IMR-90 (cell line): ENCODE measurements around the gene WASF1. TPM values are rescaled to one million over a fixed set of nuclear protein-coding genes. Genes with fewer than 3 reads are reported as not detected.

ENCODE experiments used
- ATAC-seq: fragments of 200-7000 bp; cut with Tn5 transposase; 2 replicates; pipeline ENCODE4 v1.9.1; 2020; ENCODE audit warnings: low read depth, mild to moderate bottlenecking, moderate library complexity
- BruUV-seq: library from RNA; stranded (reverse); fragments of 400-500 nt; replicated peaks from 2 replicates; lab custom pipeline; 2021; lab: Mats Ljungman, UMichigan
- CTCF ChIA-PET: fragments of 300-600 bp; formaldehyde crosslinking; extraction: SDS; loops from one replicate; lab custom pipeline; 2021; ENCODE audit warnings: antibody characterized with exemption; lab: Yijun Ruan, JAX
- POLR2A ChIA-PET: fragments of 300-600 bp; sonication (Branson Sonifier 250); formaldehyde crosslinking; loops from one replicate; lab custom pipeline; 2022; ENCODE audit warnings: antibody characterized with exemption; ENCODE audit not compliant: unreplicated experiment; lab: Charles Lee
- DNase-seq: peaks from one replicate; pipeline ENCODE4 v3.0.0; 2013
- H2AFZ ChIP-seq: replicated peaks from 2 replicates; pipeline ENCODE3; 2013; ENCODE audit warnings: low read length, mild to moderate bottlenecking; ENCODE audit not compliant: poor library complexity
- H2AK5ac ChIP-seq: 2 replicates; pipeline ENCODE4 v1.6.1; 2013; ENCODE audit warnings: low read depth, low read length, inconsistent platforms
- H2AK9ac ChIP-seq: replicated peaks from 2 replicates; pipeline ENCODE3; 2013; ENCODE audit warnings: mild to moderate bottlenecking, low read depth, low read length, moderate library complexity; ENCODE audit not compliant: poor library complexity
- H2BK120ac ChIP-seq: 2 replicates; pipeline ENCODE4 v1.6.1; 2013; ENCODE audit warnings: low read depth, low read length, inconsistent platforms
- H2BK15ac ChIP-seq: 3 replicates; pipeline ENCODE4 v1.6.1; 2013; ENCODE audit warnings: low read depth, low read length, inconsistent platforms
- H2BK20ac ChIP-seq: 2 replicates; pipeline ENCODE4 v1.6.1; 2013; ENCODE audit warnings: low read depth, mild to moderate bottlenecking, inconsistent platforms, low read length, moderate library complexity
- H2BK5ac ChIP-seq: 2 replicates; pipeline ENCODE4 v1.6.1; 2013; ENCODE audit warnings: mild to moderate bottlenecking, low read depth, low read length, inconsistent platforms; ENCODE audit not compliant: poor library complexity, severe bottlenecking
- H3K14ac ChIP-seq: replicated peaks from 2 replicates; pipeline ENCODE4 v1.6.1; 2013; ENCODE audit warnings: low read depth, low read length, inconsistent platforms
- H3K18ac ChIP-seq: 2 replicates; pipeline ENCODE4 v1.6.1; 2013; ENCODE audit warnings: low read depth, low read length, control low read depth
- H3K23ac ChIP-seq: 2 replicates; pipeline ENCODE4 v1.6.1; 2013; ENCODE audit warnings: low read depth, low read length, inconsistent platforms
- H3K27ac ChIP-seq: 2 replicates; pipeline ENCODE4 v1.5.1; 2013; ENCODE audit warnings: mild to moderate bottlenecking, control low read depth, low read length; ENCODE audit not compliant: insufficient read depth
- H3K27me3 ChIP-seq: 2 replicates; pipeline ENCODE4 v1.6.1; 2013; ENCODE audit warnings: low read length; ENCODE audit not compliant: control insufficient read depth, insufficient read depth
- H3K36me3 ChIP-seq: 2 replicates; pipeline ENCODE4 v1.6.1; 2013; ENCODE audit warnings: low read length, mixed read lengths; ENCODE audit not compliant: control insufficient read depth, insufficient read depth
- H3K4ac ChIP-seq: 2 replicates; pipeline ENCODE4 v1.6.1; 2013; ENCODE audit warnings: low read depth, low read length, inconsistent platforms
- H3K4me1 ChIP-seq: 2 replicates; pipeline ENCODE4 v1.6.1; 2013; ENCODE audit warnings: low read length, mixed read lengths; ENCODE audit not compliant: control insufficient read depth, insufficient read depth
- H3K4me2 ChIP-seq: 2 replicates; pipeline ENCODE4 v1.6.1; 2013; ENCODE audit warnings: low read depth, mild to moderate bottlenecking, control low read depth, low read length, moderate library complexity
- H3K4me3 ChIP-seq: 2 replicates; pipeline ENCODE4 v1.5.1; 2013; ENCODE audit warnings: low read depth, mild to moderate bottlenecking, control low read depth, low read length, moderate library complexity; ENCODE audit not compliant: insufficient read depth
- H3K56ac ChIP-seq: 2 replicates; pipeline ENCODE4 v1.6.1; 2013; ENCODE audit warnings: low read length, inconsistent platforms; ENCODE audit not compliant: insufficient read depth; ENCODE audit errors: extremely low read depth
- H3K79me1 ChIP-seq, 2 experiments: 2 replicates each; pipeline ENCODE4 v1.6.1; 2013; ENCODE audit warnings: low read length in 2 of 2, inconsistent platforms in 1 of 2, low read depth in 1 of 2
- H3K9ac ChIP-seq: 2 replicates; pipeline ENCODE4 v1.6.1; 2013; ENCODE audit warnings: low read depth, low read length, control low read depth
- H3K9me1 ChIP-seq: 2 replicates; pipeline ENCODE4 v1.6.1; 2013; ENCODE audit warnings: low read length, inconsistent platforms; ENCODE audit not compliant: insufficient read depth
- H3K9me3 ChIP-seq: 2 replicates; pipeline ENCODE4 v1.6.1; 2013; ENCODE audit warnings: low read length; ENCODE audit not compliant: control insufficient read depth, insufficient read depth
- H4K20me1 ChIP-seq: 2 replicates; pipeline ENCODE4 v1.6.1; 2013; ENCODE audit warnings: low read length, inconsistent platforms; ENCODE audit not compliant: insufficient read depth
- H4K5ac ChIP-seq: 2 replicates; pipeline ENCODE4 v1.6.1; 2013; ENCODE audit warnings: mild to moderate bottlenecking, low read depth, low read length, control low read depth
- H4K8ac ChIP-seq, 2 experiments: 2 replicates each; pipeline ENCODE4 v1.6.1; 2013; ENCODE audit warnings: low read depth in 2 of 2, low read length in 2 of 2, control low read depth in 1 of 2, inconsistent platforms in 1 of 2
- H4K91ac ChIP-seq: 2 replicates; pipeline ENCODE4 v1.6.1; 2013; ENCODE audit warnings: low read depth, low read length, inconsistent platforms; ENCODE audit not compliant: insufficient read depth
- CEBPB ChIP-seq: IDR thresholded peaks from 2 replicates; pipeline ENCODE4 v1.6.1; 2012; ENCODE audit warnings: low read depth, low read length, improper control_type of control experiment
- CTCF ChIP-seq: conservative IDR thresholded peaks from 2 replicates; pipeline ENCODE4 v1.5.1; 2012; ENCODE audit warnings: mild to moderate bottlenecking, low read depth, low read length, improper control_type of control experiment
- RCOR1 ChIP-seq: IDR thresholded peaks from 2 replicates; pipeline ENCODE4 v1.6.1; 2012; ENCODE audit warnings: mild to moderate bottlenecking, low read length, improper control_type of control experiment; ENCODE audit not compliant: insufficient replicate concordance
- SMC3 ChIP-seq: fragments of 150-350 bp; IDR thresholded peaks from 2 replicates; pipeline ENCODE4 v1.6.1; 2016; ENCODE audit warnings: low read depth, mild to moderate bottlenecking, antibody characterized with exemption, low read length, moderate library complexity
- dilution Hi-C: fragments of 300-500 bp; cut with HindIII; formaldehyde crosslinking; loops from one replicate; pipeline ENCODE4 v1.14.3; 2018; ENCODE audit warnings: low sequenced_read_pairs; ENCODE audit not compliant: unreplicated experiment
- in situ Hi-C: fragments of 300-500 bp; cut with MboI; formaldehyde crosslinking; loops from 3 replicates; pipeline ENCODE4 v1.14.3; 2019; ENCODE audit warnings: low sequenced_read_pairs, inconsistent platforms, mixed read lengths
- intact Hi-C: fragments of 100-400 bp; cut with micrococcal nuclease; formaldehyde crosslinking; loops from 2 replicates; pipeline ENCODE4 v1.10.0; 2022
- polyA plus RNA-seq, 3 experiments: library from polyadenylated mRNA; depleted of rRNA; stranded (reverse); fragments of >200 nt; gene quantifications; 2 replicates each; pipeline ENCODE4 v1.2.3, GENCODE V29; 2012; ENCODE audit warnings: low replicate concordance in 1 of 3
- total RNA-seq: library from RNA; depleted of rRNA; stranded (reverse); fragments of >200 nt; gene quantifications from 2 replicates; pipeline ENCODE4 v1.2.3, GENCODE V29; 2012

The WASF1 gene
- total and polyA plus RNA-seq, 2 of the 4 experiments (the other 2 are of a cell fraction): 3.0 to 17.3 TPM

GRCh38 chr6:110102411-110102810 is 77.1 kb downstream of the WASF1 start:
- Histone ChIP-seq H3K4me3 (no peak overlapping the region), H3K4me2 (no peak overlapping the region), H3K23ac (no peak overlapping the region), H3K79me1 (no peaks in the 10 kb centered on the region), H4K20me1 (no peaks in the 10 kb centered on the region), H3K9ac (no peak overlapping the region), H2BK20ac (no peak overlapping the region), H4K8ac (no peak overlapping the region), H3K27ac (no peak overlapping the region), H3K18ac (no peak overlapping the region), H2BK15ac (no peak overlapping the region), H2BK5ac (no peak overlapping the region), H2BK120ac (no peak overlapping the region), H2AK9ac (no peak overlapping the region), H4K5ac (no peak overlapping the region), H3K9me3 (no peaks in the 10 kb centered on the region), H2AK5ac (no peak overlapping the region), H3K14ac (no peak overlapping the region), H2AFZ (no peak overlapping the region), H3K56ac (no peak overlapping the region), H3K9me1 (0 out of 2 replicates have a peak, but pooled peaks cover 1% of the 10 kb centered on the region), H3K4me1 (0 out of 2 replicates have a peak, but pooled peaks cover 1% of the 10 kb centered on the region), H3K4ac (no peak overlapping the region), H4K91ac (no peak overlapping the region), H3K36me3 (peaks cover 15% of the 10 kb centered on the region), H3K27me3 (no peaks in the 10 kb centered on the region)
- no peak for DNase-seq
- in situ Hi-C loops: no loop called here
- TF ChIP-seq RCOR1: no peak
- no peak for TF ChIP-seq CEBPB
- TF ChIP-seq SMC3: no peak
- TF ChIP-seq CTCF: no peak
- dilution Hi-C loops: no loop called here
- CTCF ChIA-PET: no interaction called here
- intact Hi-C loops: no loop called here
- BruUV-seq: no TSS peak
- no peak for ATAC-seq
- POLR2A ChIA-PET: no interaction called here
